Chondrocyte (in vitro differentiated cells): ENCODE measurements around the gene CCDC81. TPM values are rescaled to one million over a fixed set of nuclear protein-coding genes. Genes with fewer than 3 reads are reported as not detected.
"Not testable (repeated sequence)": the region's sequence is repeated elsewhere in the genome, so short reads cannot be mapped to it uniquely, and the experiment has no call there.

Experiments used
- DNase-seq: peaks from one replicate; pipeline ENCODE4 v3.0.0; 2021; ENCODE audit warnings: mixed read lengths, low spot score
- H3K27ac Mint-ChIP-seq: one replicate; pipeline ENCODE4 v1.8.0; 2021; ENCODE audit warnings: mild to moderate bottlenecking, moderate library complexity, mixed read lengths; ENCODE audit not compliant: unreplicated experiment
- H3K27me3 Mint-ChIP-seq: 2 replicates; pipeline ENCODE4 v1.8.0; 2021; ENCODE audit warnings: low read depth, mixed read lengths
- H3K36me3 Mint-ChIP-seq: 2 replicates; pipeline ENCODE4 v1.8.0; 2021; ENCODE audit warnings: low read depth, mixed read lengths
- H3K4me1 Mint-ChIP-seq: 2 replicates; pipeline ENCODE4 v1.8.0; 2021; ENCODE audit warnings: low read depth, mild to moderate bottlenecking, mixed read lengths
- H3K4me3 Mint-ChIP-seq: one replicate; pipeline ENCODE4 v1.8.0; 2021; ENCODE audit warnings: mild to moderate bottlenecking, moderate library complexity, mixed read lengths; ENCODE audit not compliant: unreplicated experiment
- H3K9me3 Mint-ChIP-seq: 2 replicates; pipeline ENCODE4 v1.8.0; 2021; ENCODE audit warnings: low read depth, mixed read lengths
- total RNA-seq: library from RNA; stranded (reverse); gene quantifications from 3 replicates; pipeline ENCODE4 v1.2.1, GENCODE V29; 2021
- TF ChIP-seq, protein P1 (sequence below): fragments of 200-600 bp; sonication (generic); IDR thresholded peaks from 2 replicates; pipeline ENCODE4 v1.5.0; 2021; ENCODE audit warnings: antibody characterized with exemption, mild to moderate bottlenecking, moderate library complexity

Gene CCDC81
- total RNA-seq, 1 donor from 2014 or later, result 9.6 TPM

DNA sequence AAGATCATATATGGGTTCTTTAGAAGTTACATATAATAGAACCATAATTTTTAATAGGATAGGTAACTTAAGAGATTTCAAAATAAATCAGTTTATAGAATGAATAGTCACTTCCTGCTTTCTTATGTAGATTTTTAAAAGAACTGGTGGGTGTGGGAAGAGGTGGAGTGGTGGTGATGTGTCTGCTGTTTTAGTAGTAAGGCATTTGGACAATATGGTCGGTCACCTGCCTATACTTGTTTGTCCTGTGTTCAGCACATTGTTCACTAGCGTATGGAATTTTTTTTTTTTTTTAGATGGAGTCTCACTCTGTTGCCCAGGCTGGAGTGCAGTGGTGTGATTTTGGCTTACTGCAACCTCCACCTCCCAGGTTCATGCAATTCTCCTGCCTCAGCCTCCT, 39.3 kb downstream of the CCDC81 start:
- DNase-seq, result no peak
- Mint-ChIP-seq H3K4me1 (no peaks in the 10 kb centered on the region), H3K27ac (no peak overlapping the region), H3K27me3 (no peaks in the 10 kb centered on the region), H3K4me3 (no peak overlapping the region), H3K36me3 (peaks cover 8% of the 10 kb centered on the region), H3K9me3 (no peaks in the 10 kb centered on the region)
- TF ChIP-seq, protein P1, sequence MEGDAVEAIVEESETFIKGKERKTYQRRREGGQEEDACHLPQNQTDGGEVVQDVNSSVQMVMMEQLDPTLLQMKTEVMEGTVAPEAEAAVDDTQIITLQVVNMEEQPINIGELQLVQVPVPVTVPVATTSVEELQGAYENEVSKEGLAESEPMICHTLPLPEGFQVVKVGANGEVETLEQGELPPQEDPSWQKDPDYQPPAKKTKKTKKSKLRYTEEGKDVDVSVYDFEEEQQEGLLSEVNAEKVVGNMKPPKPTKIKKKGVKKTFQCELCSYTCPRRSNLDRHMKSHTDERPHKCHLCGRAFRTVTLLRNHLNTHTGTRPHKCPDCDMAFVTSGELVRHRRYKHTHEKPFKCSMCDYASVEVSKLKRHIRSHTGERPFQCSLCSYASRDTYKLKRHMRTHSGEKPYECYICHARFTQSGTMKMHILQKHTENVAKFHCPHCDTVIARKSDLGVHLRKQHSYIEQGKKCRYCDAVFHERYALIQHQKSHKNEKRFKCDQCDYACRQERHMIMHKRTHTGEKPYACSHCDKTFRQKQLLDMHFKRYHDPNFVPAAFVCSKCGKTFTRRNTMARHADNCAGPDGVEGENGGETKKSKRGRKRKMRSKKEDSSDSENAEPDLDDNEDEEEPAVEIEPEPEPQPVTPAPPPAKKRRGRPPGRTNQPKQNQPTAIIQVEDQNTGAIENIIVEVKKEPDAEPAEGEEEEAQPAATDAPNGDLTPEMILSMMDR, result no peak

DNA sequence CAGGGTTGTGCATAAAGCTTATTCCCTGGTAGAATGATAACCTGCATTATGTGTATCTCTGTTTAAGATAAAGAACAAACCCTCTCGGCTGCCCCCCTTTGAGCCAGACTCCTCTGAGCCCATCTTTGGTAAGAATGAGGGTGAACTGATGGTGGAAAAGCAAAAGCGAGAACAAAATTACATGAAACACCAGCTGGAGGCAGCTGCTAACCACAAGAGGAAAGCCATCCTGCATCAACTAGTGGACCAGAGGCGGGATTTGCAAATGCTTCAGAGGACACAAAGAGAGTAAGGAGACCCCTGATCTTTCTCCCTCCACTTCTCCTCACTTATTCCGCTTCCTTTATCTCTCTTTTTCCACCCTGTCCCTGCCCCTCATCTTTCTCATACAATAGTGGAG, 40.3 kb downstream of the CCDC81 start:
- Mint-ChIP-seq H3K27me3 (no peaks in the 10 kb centered on the region), H3K27ac (no peak overlapping the region), H3K4me3 (no peak overlapping the region), H3K9me3 (no peaks in the 10 kb centered on the region), H3K36me3 (peaks cover 8% of the 10 kb centered on the region), H3K4me1 (no peaks in the 10 kb centered on the region)
- DNase-seq, result no peak
- TF ChIP-seq, protein P1, result no peak

DNA sequence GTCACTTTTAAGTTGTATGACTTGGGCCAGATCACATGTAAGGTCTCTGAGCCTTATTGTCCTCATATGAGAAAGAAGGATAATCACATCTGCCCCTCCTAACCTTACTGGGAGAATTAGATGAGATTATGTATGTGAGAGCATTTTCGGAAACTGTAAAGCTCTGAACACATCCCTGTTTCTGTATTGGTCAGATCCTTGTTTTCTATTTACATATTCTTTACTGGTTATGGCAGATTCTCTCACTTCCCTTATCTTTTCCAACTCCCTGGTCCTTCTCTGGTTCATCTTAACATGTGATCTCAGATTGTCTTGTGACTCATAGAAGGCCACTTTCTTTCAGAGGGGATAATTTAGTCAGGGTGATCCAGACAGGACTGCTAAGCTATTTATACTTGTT, 41.8 kb downstream of the CCDC81 start:
- Mint-ChIP-seq H3K27me3 (no peaks in the 10 kb centered on the region), H3K27ac (no peak overlapping the region), H3K4me3 (no peak overlapping the region), H3K36me3 (peaks cover 6% of the 10 kb centered on the region), H3K4me1 (no peaks in the 10 kb centered on the region), H3K9me3 (no peaks in the 10 kb centered on the region)
- DNase-seq, result no peak
- TF ChIP-seq, protein P1, result no peak

DNA sequence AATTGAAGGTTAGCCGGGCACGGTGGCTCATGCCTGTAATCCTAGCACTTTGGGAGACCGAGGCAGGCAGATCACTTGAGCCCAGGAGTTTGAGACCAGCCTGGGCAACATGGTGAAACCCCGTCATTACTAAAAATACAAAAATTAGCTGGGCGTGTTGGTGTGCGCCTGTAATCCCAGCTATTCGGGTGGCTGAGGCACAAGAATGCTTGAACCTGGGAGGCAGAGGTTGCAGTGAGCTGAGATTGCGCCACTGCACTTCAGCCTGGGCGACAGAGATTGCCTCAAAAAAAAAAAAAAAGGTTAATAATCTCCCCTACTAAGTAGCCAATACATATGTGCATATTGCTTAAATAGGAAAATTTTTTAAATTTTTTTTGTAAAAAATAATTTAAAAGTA, 42.3 kb downstream of the CCDC81 start:
- DNase-seq, H3K4me1 Mint-ChIP-seq, H3K27ac Mint-ChIP-seq, H3K27me3 Mint-ChIP-seq, H3K4me3 Mint-ChIP-seq, H3K36me3 Mint-ChIP-seq, H3K9me3 Mint-ChIP-seq: not testable (repeated sequence)

DNA sequence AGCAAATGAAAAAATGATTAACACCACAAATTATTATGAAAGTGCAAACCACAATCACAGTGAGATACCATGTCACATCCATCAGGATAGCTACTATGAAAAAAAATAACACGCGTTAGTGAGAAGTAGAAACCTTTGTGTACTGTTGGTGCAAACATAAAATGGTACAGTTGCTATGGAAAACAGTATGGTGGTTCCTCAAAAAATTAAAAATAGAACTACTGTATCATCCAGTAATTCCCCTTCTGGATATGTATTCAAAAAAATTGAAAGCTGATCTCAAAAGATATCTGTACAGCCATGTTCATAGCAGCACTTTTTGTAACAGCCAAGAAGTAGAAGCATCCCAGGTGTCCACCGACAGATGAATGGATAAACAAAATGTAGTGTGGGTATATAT, 43.4 kb downstream of the CCDC81 start:
- no peak for DNase-seq
- Mint-ChIP-seq H3K4me1 (no peaks in the 10 kb centered on the region), H3K4me3 (no peak overlapping the region), H3K9me3 (no peaks in the 10 kb centered on the region), H3K27me3 (no peaks in the 10 kb centered on the region), H3K36me3 (peaks cover 2% of the 10 kb centered on the region), H3K27ac (no peak overlapping the region)
- TF ChIP-seq, protein P1, result no peak

DNA sequence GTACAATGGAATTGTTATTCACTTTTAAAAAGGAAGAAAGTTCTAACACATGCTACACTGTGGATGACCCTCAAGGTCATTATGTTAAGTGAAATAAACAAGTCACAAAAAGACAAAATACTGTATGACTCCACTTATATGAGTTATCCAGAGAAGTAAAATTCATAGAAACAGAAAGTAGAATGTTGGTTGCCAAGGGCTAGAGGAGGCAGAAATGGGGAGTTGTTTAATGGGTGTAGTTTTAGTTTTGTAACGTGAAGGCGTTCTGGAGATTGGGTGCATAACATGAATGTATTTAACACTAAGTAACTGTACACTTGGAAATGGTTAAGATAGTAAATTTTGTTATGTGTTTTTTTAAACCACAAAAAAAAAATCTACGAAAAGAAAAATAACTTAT, 43.8 kb downstream of the CCDC81 start:
- Mint-ChIP-seq H3K4me3 (no peak overlapping the region), H3K4me1 (no peaks in the 10 kb centered on the region), H3K9me3 (no peaks in the 10 kb centered on the region), H3K27me3 (no peaks in the 10 kb centered on the region), H3K27ac (no peak overlapping the region), H3K36me3 (peaks cover 4% of the 10 kb centered on the region)
- TF ChIP-seq, protein P1, result no peak
- DNase-seq, result no peak
